ENCODE results near the gene TMEM250. TPM values are rescaled to one million over a fixed set of nuclear protein-coding genes. Genes with fewer than 3 reads are reported as not detected.

TMEM250 gene
- polyA plus RNA-seq, 1 donor = 36.2 TPM

DNA sequence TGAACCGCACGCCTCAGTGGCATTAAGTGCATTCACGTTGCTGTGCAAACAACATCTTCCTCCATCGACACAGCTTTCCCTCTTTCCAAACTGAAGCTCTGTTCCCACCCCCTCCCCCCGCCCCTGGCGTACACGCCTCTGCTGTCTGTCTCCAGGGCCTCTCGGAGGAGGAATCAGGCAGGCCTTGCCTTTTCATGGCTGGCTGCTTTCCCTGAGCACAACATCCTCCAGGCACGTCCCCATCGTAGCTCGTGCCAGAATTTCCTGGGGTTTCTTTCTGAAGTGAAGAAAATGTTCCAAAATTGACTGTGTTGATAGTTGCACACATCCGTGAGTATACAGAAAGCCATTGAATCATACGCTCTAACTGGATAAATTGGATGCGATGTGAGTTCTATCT is 22.3 kb upstream of the TMEM250 start:
- Histone ChIP-seq H3K4me3 (ENCODE audit: low read length) (no peak overlapping the region), H3K27me3 (ENCODE audit: control insufficient read depth, insufficient read depth, low read length) (peaks cover 29% of the 10 kb centered on the region), H3K4me1 (ENCODE audit: control insufficient read depth, insufficient read depth, low read length) (no peaks in the 10 kb centered on the region), H3K9me3 (ENCODE audit: control insufficient read depth, low read depth, low read length) (no peaks in the 10 kb centered on the region), H3K36me3 (ENCODE audit: control insufficient read depth, insufficient read depth, low read length) (no peaks in the 10 kb centered on the region), H3K27ac (ENCODE audit: low read length) (no peak overlapping the region)
- 83% methylated on average over 1 of the region's 14 CpGs for WGBS (ENCODE audit: insufficient coverage, low lambda C conversion rate)
- DNase-seq = no peak

DNA sequence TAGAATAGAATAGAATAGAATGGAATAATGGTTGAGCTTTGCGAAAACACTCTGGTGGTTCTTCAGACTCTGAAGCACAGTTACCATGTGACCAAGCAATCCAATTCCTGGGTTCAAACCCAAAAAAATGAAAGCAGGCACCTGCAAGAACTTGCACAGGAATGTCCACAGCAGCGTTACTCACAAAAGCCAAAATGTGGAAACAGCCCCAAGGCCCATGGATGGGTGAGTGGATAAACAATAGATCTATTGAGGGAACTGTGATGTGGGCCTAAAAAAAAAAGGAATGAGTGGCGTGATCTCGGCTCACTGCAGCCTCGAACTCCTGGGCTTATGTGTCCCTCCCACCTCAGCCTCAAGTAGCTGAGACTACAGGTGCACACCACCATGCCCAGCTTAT is 21.4 kb upstream of the TMEM250 start:
- Histone ChIP-seq H3K9me3 (ENCODE audit: control insufficient read depth, low read depth, low read length) (no peaks in the 10 kb centered on the region), H3K27ac (ENCODE audit: low read length) (no peak overlapping the region), H3K4me1 (ENCODE audit: control insufficient read depth, insufficient read depth, low read length) (no peaks in the 10 kb centered on the region), H3K36me3 (ENCODE audit: control insufficient read depth, insufficient read depth, low read length) (no peaks in the 10 kb centered on the region), H3K4me3 (ENCODE audit: low read length) (no peak overlapping the region), H3K27me3 (ENCODE audit: control insufficient read depth, insufficient read depth, low read length) (peaks cover 33% of the 10 kb centered on the region)
- WGBS (ENCODE audit: insufficient coverage, low lambda C conversion rate) = no CpG with 5 or more reads among the region's 5 CpGs
- no peak for DNase-seq

DNA sequence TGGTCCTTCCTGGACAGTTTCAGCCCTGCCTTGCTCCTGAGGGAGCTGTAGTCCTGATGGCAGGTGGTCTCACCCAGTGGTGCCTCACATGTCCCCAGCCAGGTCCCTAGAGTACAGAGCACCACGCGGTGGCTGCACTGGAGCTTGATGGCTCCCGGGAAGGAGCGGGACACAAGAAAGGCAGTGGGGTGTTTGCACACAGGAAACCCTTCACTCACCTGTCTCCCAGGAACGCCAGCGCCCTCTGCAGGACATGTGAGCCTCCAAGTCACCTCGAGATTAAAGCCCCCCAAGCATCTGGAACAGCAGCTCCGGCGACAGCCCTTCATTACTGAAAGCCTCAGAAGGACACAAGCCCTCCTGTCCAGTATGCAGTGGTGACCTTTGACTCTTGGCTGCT is 19.9 kb upstream of the TMEM250 start:
- no CpG with 5 or more reads among the region's 9 CpGs for WGBS (ENCODE audit: insufficient coverage, low lambda C conversion rate)
- Histone ChIP-seq H3K36me3 (ENCODE audit: control insufficient read depth, insufficient read depth, low read length) (no peaks in the 10 kb centered on the region), H3K4me3 (ENCODE audit: low read length) (no peak overlapping the region), H3K27me3 (ENCODE audit: control insufficient read depth, insufficient read depth, low read length) (peaks cover 44% of the 10 kb centered on the region), H3K4me1 (ENCODE audit: control insufficient read depth, insufficient read depth, low read length) (no peaks in the 10 kb centered on the region), H3K9me3 (ENCODE audit: control insufficient read depth, low read depth, low read length) (peaks cover 2% of the 10 kb centered on the region), H3K27ac (ENCODE audit: low read length) (no peak overlapping the region)
- DNase-seq = no peak

DNA sequence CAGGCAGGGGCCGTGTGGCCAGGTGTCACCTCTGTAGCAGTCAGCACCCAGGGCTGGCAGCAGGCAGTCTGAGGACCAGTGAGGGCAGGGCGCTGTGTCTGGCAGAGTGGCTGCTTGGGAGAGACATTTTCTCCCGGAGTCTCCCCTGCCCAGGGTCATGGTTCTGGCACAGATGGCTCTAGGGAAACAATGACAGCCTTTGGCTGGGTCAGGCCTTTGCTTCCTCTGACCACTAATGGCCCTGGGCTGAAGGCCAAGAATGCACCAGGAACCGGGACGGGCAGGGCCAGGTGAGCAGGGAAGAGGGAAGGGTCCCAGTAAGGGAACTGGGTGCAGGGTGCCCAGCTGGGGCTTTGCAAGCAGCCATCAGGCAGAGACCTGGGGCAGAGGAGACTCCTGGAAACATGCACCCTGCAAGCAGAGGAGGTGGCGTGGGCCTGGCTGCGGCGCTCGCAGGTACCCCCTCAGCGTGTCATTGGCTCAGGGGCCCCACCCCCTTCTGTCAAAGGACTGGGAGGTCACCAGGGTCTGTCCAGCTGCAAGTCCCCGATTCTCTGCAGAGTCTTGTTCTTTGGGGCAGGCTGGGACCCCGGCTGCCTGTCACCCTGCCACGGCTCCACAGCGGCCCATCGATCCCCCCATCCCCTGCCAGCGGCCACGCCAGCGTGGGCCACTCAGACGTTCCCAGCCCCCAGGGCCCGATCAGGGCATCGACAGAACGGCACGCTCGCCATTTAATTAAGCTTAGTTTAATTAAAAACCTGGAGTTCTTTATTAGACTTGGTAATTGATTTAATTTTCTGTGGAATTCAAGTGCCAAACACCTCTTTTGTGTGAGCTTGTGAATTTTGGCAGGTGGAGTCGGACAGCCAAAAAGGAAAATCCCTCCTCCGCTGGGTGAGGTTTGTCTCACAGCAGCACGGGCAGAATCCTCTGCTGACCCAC is 18.9 kb upstream of the TMEM250 start:
- Histone ChIP-seq H3K4me1 (ENCODE audit: control insufficient read depth, insufficient read depth, low read length) (no peaks in the 10 kb centered on the region), H3K9me3 (ENCODE audit: control insufficient read depth, low read depth, low read length) (peaks cover 4% of the 10 kb centered on the region), H3K36me3 (ENCODE audit: control insufficient read depth, insufficient read depth, low read length) (no peaks in the 10 kb centered on the region), H3K27me3 (ENCODE audit: control insufficient read depth, insufficient read depth, low read length) (peaks cover 47% of the 10 kb centered on the region), H3K27ac (ENCODE audit: low read length) (no peak overlapping the region), H3K4me3 (ENCODE audit: low read length) (no peak overlapping the region)
- no CpG with 5 or more reads among the region's 27 CpGs for WGBS (ENCODE audit: insufficient coverage, low lambda C conversion rate)
- DNase-seq = no peak

DNA sequence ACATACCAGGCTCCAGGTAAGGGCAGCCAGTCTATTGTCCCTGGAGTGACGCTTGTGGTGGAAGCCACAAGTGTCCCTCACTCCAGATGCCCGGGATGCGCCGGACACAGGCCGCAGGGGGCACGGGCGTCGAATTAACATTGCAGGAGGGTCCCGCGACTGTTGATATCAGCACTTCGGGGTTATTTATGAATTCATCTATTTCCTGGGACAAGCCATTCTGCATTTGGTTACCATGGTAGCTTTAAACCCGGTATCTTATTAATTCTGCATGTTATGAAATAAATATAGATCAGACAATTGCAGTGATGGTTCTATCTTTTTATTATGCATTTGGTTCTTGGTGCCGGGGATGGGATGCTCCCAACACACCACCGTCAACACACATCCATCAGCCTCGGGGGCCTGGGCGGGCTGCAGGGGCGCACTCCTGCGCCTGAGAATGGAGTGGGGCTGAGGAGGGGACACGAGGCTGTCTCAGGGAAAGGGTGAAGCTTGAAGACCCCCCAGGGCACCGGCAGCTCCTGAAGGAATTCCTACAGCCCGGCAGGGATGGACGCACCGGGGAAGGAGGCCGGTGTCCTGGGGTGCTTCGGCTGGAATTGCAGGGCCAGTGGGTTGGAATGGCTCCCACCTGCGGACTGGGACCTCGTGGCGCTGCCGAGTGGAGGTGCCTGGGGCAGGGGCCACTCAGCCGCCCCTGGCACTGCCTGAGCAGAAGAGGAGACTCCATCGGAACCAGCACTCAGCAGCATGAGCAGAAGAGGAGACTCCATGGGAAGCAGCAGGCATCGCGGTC is 17.7 kb upstream of the TMEM250 start:
- Histone ChIP-seq H3K4me1 (ENCODE audit: control insufficient read depth, insufficient read depth, low read length) (peaks cover 9% of the 10 kb centered on the region), H3K36me3 (ENCODE audit: control insufficient read depth, insufficient read depth, low read length) (no peaks in the 10 kb centered on the region), H3K27ac (ENCODE audit: low read length) (no peak overlapping the region), H3K27me3 (ENCODE audit: control insufficient read depth, insufficient read depth, low read length) (peaks cover 52% of the 10 kb centered on the region), H3K4me3 (ENCODE audit: low read length) (no peak overlapping the region), H3K9me3 (ENCODE audit: control insufficient read depth, low read depth, low read length) (peaks cover 4% of the 10 kb centered on the region)
- no peak for DNase-seq
- no CpG with 5 or more reads among the region's 33 CpGs for WGBS (ENCODE audit: insufficient coverage, low lambda C conversion rate)

DNA sequence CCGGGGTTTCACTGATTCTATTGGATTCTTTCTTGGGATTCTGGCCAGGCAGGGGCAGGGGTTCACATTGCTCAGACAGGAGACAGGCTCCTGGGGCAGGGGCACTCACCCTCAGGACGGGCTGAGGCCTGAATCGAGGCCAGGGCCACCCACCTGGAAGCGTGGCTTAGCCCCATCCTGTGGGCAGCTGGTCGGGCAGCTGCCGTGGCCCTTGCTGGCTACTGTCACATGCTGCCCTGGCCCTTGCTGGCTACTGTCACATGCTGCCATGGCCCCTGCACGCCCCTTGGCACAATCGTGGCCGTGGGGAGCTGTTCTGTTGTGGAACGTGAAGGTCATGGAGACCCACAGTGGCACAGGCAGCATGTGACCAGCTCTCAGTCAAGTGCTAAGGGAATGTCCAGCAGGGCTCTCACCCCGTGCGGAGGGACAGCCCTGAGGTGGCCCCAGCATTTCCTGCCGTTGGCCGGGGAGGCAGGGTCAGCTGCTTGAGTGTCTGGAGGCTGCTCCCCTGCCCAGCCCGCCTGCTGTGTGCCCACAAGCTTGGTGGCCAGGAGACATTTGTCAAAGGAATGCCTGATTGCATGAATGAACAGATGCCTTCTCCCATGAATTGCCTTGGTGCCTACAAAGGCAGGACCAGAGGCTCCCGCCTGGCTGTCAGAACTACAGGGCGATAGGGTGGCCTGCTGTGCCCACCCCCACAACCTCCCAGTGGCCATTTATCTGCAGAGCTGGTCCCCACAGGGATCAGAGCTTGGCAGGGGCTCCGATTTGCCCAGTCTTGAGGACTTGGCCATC is 16.9 kb upstream of the TMEM250 start:
- DNase-seq = no peak
- H3K36me3 ChIP-seq (ENCODE audit: control insufficient read depth, insufficient read depth, low read length) = no peaks in the 10 kb centered on the region
- H3K27ac ChIP-seq (ENCODE audit: low read length) = no peak overlapping the region
- no peak overlapping the region for H3K4me3 ChIP-seq (ENCODE audit: low read length)
- peaks cover 4% of the 10 kb centered on the region for H3K9me3 ChIP-seq (ENCODE audit: control insufficient read depth, low read depth, low read length)
- WGBS (ENCODE audit: insufficient coverage, low lambda C conversion rate) = no CpG with 5 or more reads among the region's 18 CpGs
- peaks cover 57% of the 10 kb centered on the region for H3K27me3 ChIP-seq (ENCODE audit: control insufficient read depth, insufficient read depth, low read length)
- H3K4me1 ChIP-seq (ENCODE audit: control insufficient read depth, insufficient read depth, low read length) = peaks cover 16% of the 10 kb centered on the region

DNA sequence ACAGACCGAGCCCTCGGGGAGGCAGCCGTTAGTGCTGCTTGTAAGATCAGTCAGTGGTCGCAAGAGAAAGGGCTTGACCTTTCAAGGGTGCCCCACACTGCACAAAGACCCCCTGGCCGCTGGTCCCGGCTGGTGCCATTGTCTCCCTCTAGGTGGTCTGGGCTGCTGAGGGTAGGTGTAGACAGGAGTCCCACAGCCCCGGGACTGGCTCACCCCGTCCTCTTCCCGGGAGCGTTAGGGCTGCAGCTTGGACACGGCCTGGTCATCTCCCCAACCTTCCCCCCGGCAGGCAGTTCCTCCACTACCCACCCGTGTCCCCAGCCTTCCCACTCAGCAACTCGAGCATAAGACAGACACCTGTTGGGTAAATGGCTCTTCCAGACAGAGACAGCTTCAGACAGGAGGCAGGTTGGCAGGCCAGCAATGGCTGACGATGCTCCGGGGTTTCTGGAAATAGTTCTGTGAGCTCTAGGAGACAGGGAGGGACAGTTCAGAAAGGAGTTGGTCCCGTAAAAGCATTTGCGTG is 15.3 kb upstream of the TMEM250 start:
- no peak for DNase-seq
- no CpG with 5 or more reads among the region's 18 CpGs for WGBS (ENCODE audit: insufficient coverage, low lambda C conversion rate)
- H3K9me3 ChIP-seq (ENCODE audit: control insufficient read depth, low read depth, low read length) = peaks cover 4% of the 10 kb centered on the region
- H3K4me3 ChIP-seq (ENCODE audit: low read length) = no peak overlapping the region
- peaks cover 62% of the 10 kb centered on the region for H3K27me3 ChIP-seq (ENCODE audit: control insufficient read depth, insufficient read depth, low read length)
- no peaks in the 10 kb centered on the region for H3K36me3 ChIP-seq (ENCODE audit: control insufficient read depth, insufficient read depth, low read length)
- H3K4me1 ChIP-seq (ENCODE audit: control insufficient read depth, insufficient read depth, low read length) = peaks cover 20% of the 10 kb centered on the region
- no peak overlapping the region for H3K27ac ChIP-seq (ENCODE audit: low read length)

DNA sequence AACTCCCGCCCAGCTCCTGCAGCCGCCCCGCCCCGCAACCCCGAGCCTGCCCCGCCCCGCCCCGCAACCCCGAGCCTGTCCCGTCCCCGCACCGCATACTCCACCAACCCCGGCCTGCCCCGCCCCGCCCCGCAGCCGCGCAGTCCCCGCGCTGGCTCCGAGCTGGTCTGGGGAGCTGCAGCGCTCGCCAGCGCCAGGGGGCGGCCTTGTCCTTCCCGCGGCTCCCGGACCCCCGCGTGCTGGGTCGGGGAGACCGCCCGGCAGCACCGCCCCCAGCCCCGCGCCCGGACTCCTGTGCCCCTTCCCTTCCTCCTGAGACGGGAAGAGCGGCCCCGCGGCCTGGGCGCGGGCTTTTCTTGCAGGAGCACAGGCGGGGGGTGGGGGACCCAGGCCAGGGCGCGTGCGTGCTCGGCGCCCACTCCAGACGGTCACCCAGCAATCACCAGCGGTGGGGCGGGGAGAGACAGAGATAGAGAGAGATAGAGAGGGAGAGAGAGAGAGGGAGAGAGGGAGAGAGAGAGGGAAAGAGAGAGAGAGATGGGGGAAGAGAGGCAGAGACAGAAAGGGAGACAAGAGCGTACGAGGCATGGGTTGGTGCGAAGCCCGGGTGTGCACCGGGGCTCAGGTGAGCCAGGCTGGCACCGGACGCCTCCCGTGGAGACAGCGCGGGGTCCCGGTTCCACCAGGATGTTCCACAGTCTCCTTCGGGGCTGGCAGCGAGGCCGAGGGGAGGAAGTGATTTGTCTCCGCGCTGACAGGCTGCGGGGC is 14.7 kb upstream of the TMEM250 start:
- no peak overlapping the region for H3K4me3 ChIP-seq (ENCODE audit: low read length)
- no CpG with 5 or more reads among the region's 69 CpGs for WGBS (ENCODE audit: insufficient coverage, low lambda C conversion rate)
- peaks cover 4% of the 10 kb centered on the region for H3K9me3 ChIP-seq (ENCODE audit: control insufficient read depth, low read depth, low read length)
- peaks cover 20% of the 10 kb centered on the region for H3K4me1 ChIP-seq (ENCODE audit: control insufficient read depth, insufficient read depth, low read length)
- no peak for DNase-seq
- H3K27me3 ChIP-seq (ENCODE audit: control insufficient read depth, insufficient read depth, low read length) = peaks cover 62% of the 10 kb centered on the region
- H3K36me3 ChIP-seq (ENCODE audit: control insufficient read depth, insufficient read depth, low read length) = no peaks in the 10 kb centered on the region
- no peak overlapping the region for H3K27ac ChIP-seq (ENCODE audit: low read length)

DNA sequence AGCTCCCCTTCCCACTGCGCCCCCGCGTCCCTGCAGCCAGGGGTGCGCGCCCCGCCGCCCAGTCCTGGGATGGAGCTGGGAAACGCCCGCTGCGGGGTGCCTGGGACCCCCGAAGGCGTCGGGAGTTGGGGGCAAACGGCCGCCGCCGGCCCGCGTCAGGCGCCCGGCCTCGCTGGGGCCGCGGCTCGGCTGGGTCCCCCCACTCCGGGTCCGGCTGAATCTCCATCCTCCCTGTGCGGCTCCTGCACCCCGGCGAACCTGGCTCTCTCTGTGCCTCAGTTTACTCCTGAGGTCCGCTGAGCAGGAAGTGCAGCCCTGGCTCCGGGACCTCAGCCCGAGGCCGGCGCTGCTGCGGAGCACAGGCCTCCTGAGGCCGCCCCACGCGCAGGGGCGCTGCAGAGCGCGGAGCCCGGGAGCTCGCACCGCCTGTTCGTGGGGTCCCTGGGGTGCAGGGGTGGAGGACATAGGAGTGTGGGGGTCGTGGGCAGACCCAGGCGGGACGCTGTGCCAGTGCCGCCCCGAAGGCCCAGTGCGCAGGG is 13.9 kb upstream of the TMEM250 start:
- no peak overlapping the region for H3K27ac ChIP-seq (ENCODE audit: low read length)
- H3K36me3 ChIP-seq (ENCODE audit: control insufficient read depth, insufficient read depth, low read length) = no peaks in the 10 kb centered on the region
- H3K27me3 ChIP-seq (ENCODE audit: control insufficient read depth, insufficient read depth, low read length) = peaks cover 65% of the 10 kb centered on the region
- peaks cover 4% of the 10 kb centered on the region for H3K9me3 ChIP-seq (ENCODE audit: control insufficient read depth, low read depth, low read length)
- peaks cover 20% of the 10 kb centered on the region for H3K4me1 ChIP-seq (ENCODE audit: control insufficient read depth, insufficient read depth, low read length)
- DNase-seq = no peak
- no peak overlapping the region for H3K4me3 ChIP-seq (ENCODE audit: low read length)
- WGBS (ENCODE audit: insufficient coverage, low lambda C conversion rate) = no CpG with 5 or more reads among the region's 52 CpGs
